HG03354 (cell line): ENCODE measurements around the gene GLT1D1.
A peak's percentile ranks its signal among the peaks of the same experiment; 100 is the strongest.

ENCODE experiments used
- ATAC-seq: cut with Tn5 transposase; IDR thresholded peaks from one replicate; pipeline ENCODE4 v1.9.1; 2021; ENCODE audit warnings: mild to moderate bottlenecking; ENCODE audit not compliant: unreplicated experiment, poor library complexity, severe bottlenecking

GLT1D1 gene

GRCh38 chr12:128944956-128945355, 91.7 kb downstream of the GLT1D1 start:
- no peak for ATAC-seq

DNA sequence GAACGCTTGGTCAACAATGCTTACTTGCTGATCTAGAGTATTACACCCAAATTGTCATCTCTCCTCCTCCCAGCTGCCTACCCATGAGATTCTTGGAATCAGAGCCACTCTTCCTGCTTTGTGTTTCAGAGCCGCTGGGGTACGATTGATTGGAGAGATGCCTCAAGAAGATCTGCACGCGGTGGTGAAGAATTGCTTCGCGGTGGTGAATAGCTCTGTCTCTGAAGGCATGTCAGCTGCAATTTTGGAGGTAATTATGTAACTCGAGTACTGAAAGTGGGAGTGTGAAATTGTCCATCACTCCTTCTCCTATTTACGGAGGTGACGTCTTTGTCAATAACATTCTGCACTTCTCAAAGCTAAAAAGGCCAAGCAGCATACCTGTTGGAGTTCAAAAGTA, 93.9 kb downstream of the GLT1D1 start:
- ATAC-seq = no peak

DNA sequence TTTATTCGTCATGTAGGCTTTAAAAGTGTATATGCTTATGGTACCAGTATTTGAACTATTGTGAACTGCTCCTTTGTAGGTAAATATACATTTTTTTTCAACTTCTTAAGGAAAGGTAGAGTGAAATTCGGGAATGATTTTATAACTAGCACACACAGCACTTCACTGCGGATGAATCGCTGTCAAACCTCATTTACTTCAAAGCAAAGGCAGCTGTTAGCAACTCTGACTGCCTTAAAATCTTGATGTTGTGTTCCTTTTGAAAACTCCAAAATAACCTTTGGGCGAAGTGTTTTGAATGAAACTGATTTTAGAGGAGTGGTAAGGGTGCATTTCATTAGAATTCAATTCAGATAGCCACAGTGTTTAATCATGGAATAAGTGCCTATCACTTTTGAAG, 95.8 kb downstream of the GLT1D1 start:
- ATAC-seq = no peak

DNA sequence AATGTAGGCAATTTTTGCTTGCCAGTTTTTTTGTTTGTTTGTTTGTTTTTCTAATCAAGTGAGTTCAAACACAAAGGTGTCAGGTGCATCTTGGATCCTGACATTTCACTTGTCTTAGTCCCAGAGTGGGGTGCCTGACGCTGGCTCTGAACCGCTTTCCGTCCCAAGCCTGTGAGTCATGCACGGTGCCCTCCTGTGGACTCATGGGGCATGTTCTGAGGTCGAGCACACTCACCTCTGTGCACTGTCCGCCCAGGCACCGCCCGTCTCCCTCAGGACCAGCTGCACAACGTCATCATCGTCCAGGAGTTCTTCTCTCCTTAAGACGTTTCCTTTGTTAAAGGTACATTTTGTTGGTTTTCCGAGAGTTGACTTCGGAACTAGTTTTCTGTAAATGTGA, 98.2 kb downstream of the GLT1D1 start:
- ATAC-seq = no peak

DNA sequence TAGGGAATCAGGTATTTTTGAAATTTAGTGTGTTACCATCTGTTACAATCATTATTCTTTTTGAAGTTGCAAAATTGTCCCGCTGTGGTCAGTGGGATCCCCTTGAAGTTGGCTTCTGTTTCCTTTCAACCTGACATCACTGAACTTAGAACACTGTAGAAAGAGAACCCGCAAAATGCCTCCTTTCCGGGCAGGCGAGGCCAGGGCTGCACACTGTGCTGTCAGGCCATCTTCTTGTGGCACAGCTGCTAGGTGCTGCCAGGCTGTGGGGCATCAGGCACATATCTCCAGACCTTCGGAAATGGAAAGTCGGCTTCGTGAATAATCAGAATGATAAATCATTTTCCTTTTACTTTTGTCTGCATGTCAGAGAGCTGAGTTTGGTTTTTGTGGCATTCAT, 103.5 kb downstream of the GLT1D1 start:
- ATAC-seq = no peak

- no peak for ATAC-seq
These were observed 106.6 kb downstream of the GLT1D1 start for GRCh38 chr12:128959901-128960300.

DNA sequence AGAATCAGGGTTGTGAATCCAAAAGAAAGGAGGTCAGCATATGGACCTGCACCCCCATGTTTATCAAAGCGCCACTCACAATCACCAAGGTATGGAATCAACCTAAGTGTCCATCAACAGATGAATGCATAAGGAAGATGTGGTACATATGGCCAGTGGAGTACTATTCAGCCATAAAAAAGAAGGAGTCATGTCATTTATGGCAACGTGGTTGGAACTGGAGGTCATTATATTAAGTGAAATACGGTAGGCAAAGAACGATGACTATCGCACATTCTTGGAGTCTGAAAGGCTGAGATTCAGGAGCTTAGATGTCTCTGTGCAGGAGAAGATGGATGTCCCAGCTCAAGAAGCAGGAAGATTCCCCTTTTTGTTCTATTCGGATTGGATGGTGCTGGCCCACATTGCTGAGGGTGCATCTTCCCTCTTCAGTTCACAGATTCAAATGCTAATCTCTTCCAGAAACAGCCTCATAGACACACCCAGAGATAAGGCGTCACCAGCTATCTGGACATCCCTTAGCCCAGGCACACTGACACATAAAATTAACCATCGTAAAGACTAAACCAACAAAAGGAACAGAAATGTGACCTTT, 108.1 kb downstream of the GLT1D1 start:
- no peak for ATAC-seq

DNA sequence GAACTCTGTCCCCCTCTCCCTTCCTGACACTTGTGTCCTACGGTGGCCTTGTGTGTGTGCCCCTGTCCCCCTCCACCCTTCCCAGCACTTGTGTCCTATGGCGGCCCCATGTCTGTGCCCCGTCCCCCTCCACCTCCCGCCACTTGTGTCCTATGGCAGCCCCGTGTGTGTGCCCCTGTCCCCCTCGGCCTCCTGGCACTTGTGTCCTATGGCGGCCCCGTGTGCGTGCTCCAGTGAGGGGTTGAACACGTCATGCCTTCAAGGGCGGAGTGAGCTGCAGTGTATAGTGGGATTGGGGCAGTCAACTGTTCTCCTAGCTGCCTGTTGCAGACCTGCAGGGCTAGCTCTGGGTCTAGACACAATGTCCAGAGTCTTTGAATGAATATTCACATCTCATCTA, 108.7 kb downstream of the GLT1D1 start:
- no peak for ATAC-seq

DNA sequence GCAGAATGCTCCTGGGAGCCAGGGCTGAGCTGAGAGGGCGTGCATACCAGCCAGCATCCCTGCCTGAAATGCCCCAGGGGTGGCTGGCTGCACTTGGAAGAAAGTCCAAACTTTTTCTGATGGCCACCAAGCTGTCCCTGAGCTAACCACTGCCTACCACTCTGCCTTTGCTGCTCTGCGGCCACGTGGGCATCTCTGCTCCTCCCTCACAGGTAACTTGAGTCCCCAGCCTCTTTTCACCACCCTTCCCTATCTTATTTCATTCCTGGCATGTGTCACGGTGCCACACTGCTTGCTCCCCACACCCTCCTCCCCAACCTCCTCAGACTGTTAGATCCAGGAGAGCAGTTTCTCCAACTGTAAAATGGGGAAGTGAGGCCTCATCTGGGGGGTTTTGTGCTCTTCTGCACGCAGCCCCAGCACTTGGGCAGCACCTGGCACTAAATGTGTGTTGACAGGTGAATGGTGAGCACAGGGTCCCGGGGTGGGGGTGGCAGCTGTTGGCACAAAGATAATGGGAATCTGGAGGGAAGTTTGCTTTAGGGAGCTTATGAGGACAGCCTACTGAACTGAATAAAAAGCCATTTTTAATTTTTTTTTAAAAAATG, 113.0 kb downstream of the GLT1D1 start:
- no peak for ATAC-seq

DNA sequence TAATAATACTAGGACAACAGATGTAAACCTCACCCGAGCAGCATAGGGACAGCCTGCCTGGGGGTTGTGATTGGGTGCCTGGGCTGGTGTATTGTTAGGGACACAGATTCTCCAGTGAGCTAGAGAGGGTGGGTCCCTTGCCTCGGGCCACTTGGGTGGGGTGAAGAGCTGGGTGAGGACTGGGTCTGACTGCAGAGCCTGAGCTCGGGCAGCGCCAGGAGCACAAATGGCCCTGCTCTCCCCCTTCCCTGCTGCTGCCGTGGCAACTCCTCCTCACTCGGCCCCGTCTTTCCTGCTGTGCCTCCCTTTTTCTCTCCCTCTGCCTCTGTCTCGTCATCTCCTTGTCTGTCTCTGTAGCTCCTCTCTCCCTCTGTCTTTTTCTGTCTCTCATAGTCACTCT, 115.4 kb downstream of the GLT1D1 start:
- no peak for ATAC-seq

GRCh38 chr12:128969480-128970055, 116.3 kb downstream of the GLT1D1 start:
- peak; percentile 89 for ATAC-seq

GRCh38 chr12:128970110-128970509, 116.8 kb downstream of the GLT1D1 start:
- ATAC-seq = no peak

GRCh38 chr12:128970941-128971340, 117.7 kb downstream of the GLT1D1 start:
- ATAC-seq = no peak

GRCh38 chr12:128971802-128972201, 118.5 kb downstream of the GLT1D1 start:
- ATAC-seq = no peak

DNA sequence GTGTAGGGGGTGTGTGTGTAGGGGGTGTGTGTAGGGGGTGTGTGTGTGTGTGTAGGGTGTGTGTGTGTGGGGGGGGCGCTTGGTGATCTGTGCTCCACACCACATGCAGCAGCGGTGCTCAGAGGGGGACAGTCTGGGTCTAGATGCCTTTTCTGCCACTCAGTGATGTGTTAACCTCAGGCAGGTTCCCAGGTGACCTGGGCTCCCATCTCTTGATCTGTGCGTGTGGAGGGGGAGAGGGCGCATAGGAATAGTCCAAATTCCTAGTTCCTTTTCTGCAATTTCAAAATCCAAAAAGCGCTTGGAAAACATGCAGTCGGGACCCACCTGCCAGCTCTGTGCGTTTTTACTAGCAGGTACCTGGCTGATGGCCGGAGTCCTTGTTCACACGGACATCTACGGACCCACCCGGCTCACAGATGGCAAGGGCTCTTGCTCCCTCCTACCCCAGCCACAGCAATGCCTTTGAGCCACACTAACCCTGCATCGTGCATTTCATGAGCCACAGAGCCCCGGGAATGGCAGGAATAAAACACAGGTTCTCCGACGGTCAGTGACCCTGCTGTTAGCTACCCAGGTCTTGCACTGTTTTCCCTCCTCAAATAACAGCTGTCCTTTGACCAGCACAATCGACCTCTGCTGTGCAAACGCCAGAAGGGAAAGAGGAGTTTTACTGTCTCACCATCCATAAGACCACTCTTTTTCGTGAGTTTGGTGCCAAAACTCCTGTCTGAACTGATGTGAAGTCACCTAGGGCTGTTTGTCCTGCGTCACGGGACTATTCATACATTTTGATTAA, 120.8 kb downstream of the GLT1D1 start:
- no peak for ATAC-seq

- no peak for ATAC-seq
These were observed 121.6 kb downstream of the GLT1D1 start for GRCh38 chr12:128974881-128975280.

DNA sequence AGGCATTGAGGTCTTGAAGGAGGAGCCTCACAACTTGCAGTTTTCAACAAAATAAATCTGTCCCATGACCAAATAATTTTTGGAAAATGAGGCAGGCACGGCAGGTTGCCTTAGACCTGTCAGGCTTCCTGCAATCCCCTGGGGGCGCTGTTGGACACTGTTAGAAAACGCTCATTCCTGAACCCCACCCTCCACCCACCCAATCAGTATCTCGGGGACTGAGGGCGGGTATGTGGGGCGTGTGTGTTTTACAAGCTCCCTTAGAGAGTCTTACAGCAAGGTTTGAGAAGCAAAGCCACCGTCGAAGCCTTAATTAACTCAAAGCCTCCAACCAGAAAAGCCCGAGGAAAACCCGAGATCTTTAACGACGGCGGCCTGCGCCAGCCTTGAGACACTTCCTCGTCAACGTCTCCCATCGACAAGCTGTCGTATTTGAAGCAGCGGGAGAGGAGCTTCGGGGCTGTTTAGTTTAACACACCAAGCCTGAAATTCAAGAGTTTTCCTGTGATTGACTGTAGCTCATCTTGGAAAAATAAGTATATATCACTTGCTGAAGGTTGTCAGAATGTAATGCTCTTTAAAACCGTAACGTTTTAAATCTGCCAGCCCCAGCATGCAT, 123.0 kb downstream of the GLT1D1 start:
- no peak for ATAC-seq

DNA sequence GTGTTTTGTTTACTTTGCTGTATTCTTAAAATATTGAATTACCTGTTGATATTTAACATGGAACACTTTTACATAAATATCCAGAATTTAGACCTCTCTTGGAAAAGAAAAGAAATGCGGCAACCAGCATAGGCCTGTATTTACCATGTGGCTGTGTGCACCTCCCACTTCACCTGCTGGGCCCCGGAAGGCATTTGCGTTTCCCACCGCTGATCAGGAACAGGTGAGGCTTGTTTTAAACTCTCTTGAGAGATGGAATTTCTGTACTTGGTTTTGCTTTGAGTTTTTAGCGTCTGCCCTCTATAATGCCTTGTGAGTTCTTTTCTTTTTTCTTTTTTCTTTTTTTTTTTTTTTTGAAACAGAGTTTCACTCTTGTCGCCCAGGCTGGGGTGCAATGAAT, 124.2 kb downstream of the GLT1D1 start:
- no peak for ATAC-seq

- ATAC-seq = no peak
These were observed 124.8 kb downstream of the GLT1D1 start for GRCh38 chr12:128978067-128978466.

DNA sequence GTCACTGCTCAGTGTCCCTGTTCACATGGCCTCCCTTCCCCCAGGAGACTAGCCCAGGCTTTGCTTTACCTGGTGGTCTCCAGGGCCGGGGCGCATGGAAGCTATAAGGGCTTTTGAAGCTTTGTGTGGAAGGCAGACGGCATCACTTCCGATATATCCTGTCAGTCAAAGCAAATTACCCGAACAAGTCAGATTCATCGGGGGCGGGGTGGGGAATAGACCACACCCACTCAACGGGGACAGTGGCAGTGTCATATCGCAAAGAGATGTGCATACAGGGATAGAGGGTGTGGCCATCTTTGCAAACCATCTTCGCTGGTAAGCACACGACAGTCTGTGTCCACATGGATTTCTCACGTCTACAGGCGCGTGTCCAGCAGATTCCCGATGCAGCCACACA, 127.3 kb downstream of the GLT1D1 start:
- ATAC-seq = no peak
